H1 (cell line): Measurements from ENCODE around the gene DSCAM. TPM values are rescaled to one million over a fixed set of nuclear protein-coding genes. Genes with fewer than 3 reads are reported as not detected.

Experiments used
- CTCF ChIA-PET: fragments of 300-600 bp; sonication (Branson Sonifier 250); formaldehyde crosslinking; loops from one replicate; lab custom pipeline; 2021; ENCODE audit not compliant: partially characterized antibody; lab: Charles Lee
- POLR2A ChIA-PET: fragments of 300-600 bp; sonication (Branson Sonifier 250); formaldehyde crosslinking; loops from one replicate; lab custom pipeline; 2021; ENCODE audit warnings: inconsistent platforms; ENCODE audit not compliant: partially characterized antibody; lab: Charles Lee
- DNase-seq, 2 experiments: peaks; one replicate each; pipeline versions ENCODE4 v3.0.0 to v3.0.0-alpha.2; 2010 to 2022; ENCODE audit warnings: low spot score in 2 of 2, low read depth in 1 of 2, mixed read lengths in 1 of 2
- FAIRE-seq: peaks from 2 replicates; lab custom pipeline; 2011; peaks lifted over from hg19 to GRCh38; lab: Jason Lieb, UNC
- H2AFZ ChIP-seq: 2 replicates; pipeline ENCODE4 v1.8.1; 2012; ENCODE audit warnings: low read length, inconsistent platforms
- H2AK5ac ChIP-seq: 2 replicates; pipeline ENCODE4 v1.6.1; 2013; ENCODE audit warnings: low read depth, low read length
- H2BK120ac ChIP-seq: replicated peaks from 2 replicates; pipeline ENCODE3; 2013; ENCODE audit warnings: low read depth, low read length, inconsistent platforms
- H2BK12ac ChIP-seq: 2 replicates; pipeline ENCODE4 v1.6.1; 2013; ENCODE audit warnings: low read depth, low read length
- H2BK15ac ChIP-seq: 2 replicates; pipeline ENCODE4 v1.6.1; 2013; ENCODE audit warnings: low read length
- H2BK20ac ChIP-seq: 2 replicates; pipeline ENCODE4 v1.6.1; 2013; ENCODE audit warnings: low read length
- H2BK5ac ChIP-seq: 2 replicates; pipeline ENCODE4 v1.6.1; 2013; ENCODE audit warnings: low read depth, low read length
- H3K14ac ChIP-seq: 2 replicates; pipeline ENCODE4 v1.6.1; 2013; ENCODE audit warnings: inconsistent platforms; ENCODE audit not compliant: insufficient read length
- H3K18ac ChIP-seq: 2 replicates; pipeline ENCODE4 v1.6.1; 2013; ENCODE audit warnings: low read length; ENCODE audit errors: extremely low read depth
- H3K23ac ChIP-seq: 2 replicates; pipeline ENCODE4 v1.6.1; 2013; ENCODE audit warnings: inconsistent platforms; ENCODE audit not compliant: insufficient read length
- H3K23me2 ChIP-seq: 2 replicates; pipeline ENCODE4 v1.6.1; 2013; ENCODE audit warnings: low read depth, low read length
- H3K27ac ChIP-seq: 2 replicates; pipeline ENCODE4 v1.6.1; 2011; ENCODE audit warnings: low read depth, low read length, inconsistent platforms
- H3K27me3 ChIP-seq, 4 experiments: replicated peaks in 1 of 4; 1 replicate in 1 of 4; 2 replicates in 3 of 4; pipeline versions ENCODE4 v1.6.1 to v1.8.1; 2011 to 2013; ENCODE audit warnings: low read length in 3 of 4, mild to moderate bottlenecking in 3 of 4, inconsistent platforms in 2 of 4, mixed read lengths in 2 of 4, moderate library complexity in 1 of 4; ENCODE audit not compliant: control insufficient read depth in 3 of 4, insufficient read depth in 3 of 4; ENCODE audit errors: extremely low read depth in 1 of 4
- H3K36me3 ChIP-seq, 4 experiments: 2 replicates each; pipeline versions ENCODE4 v1.6.1 to v1.8.1; 2011 to 2013; ENCODE audit warnings: mild to moderate bottlenecking in 4 of 4, low read length in 3 of 4, moderate library complexity in 2 of 4, control low read depth in 1 of 4, inconsistent platforms in 1 of 4; ENCODE audit not compliant: insufficient read depth in 4 of 4, control insufficient read depth in 2 of 4
- H3K4ac ChIP-seq: replicated peaks from 2 replicates; pipeline ENCODE3; 2013; ENCODE audit warnings: low read length, low read depth, mixed read lengths, inconsistent platforms; ENCODE audit not compliant: insufficient read length
- H3K4me1 ChIP-seq, 4 experiments: replicated peaks in 1 of 4; 1 replicate in 1 of 4; 2 replicates in 3 of 4; pipeline versions ENCODE4 v1.6.1 to v1.8.1; 2011 to 2013; ENCODE audit warnings: low read length in 3 of 4, inconsistent platforms in 2 of 4, mixed read lengths in 1 of 4; ENCODE audit not compliant: insufficient read depth in 4 of 4, control insufficient read depth in 3 of 4
- H3K4me2 ChIP-seq, 2 experiments: 2 replicates each; pipeline versions ENCODE4 v1.6.1 to v1.8.1; 2011 to 2013; ENCODE audit warnings: low read depth in 2 of 2, low read length in 2 of 2, control low read depth in 1 of 2, inconsistent platforms in 1 of 2, mild to moderate bottlenecking in 1 of 2; ENCODE audit not compliant: insufficient read depth in 1 of 2
- H3K4me3 ChIP-seq, 4 experiments: fragments of 200-600, 300-600 bp in 1 of 4; sonication (generic), shearing (Covaris generic), sonication (Bioruptor Twin) in 1 of 4; 2 replicates each; pipeline versions ENCODE4 v1.5.1 to v1.8.1; 2011 to 2016; ENCODE audit warnings: low read length in 4 of 4, low read depth in 3 of 4, control low read depth in 2 of 4, inconsistent platforms in 2 of 4, mild to moderate bottlenecking in 2 of 4, mixed read lengths in 1 of 4, moderate library complexity in 1 of 4; ENCODE audit not compliant: insufficient read depth in 2 of 4; ENCODE audit errors: extremely low read depth in 1 of 4
- H3K56ac ChIP-seq: replicated peaks from 2 replicates; pipeline ENCODE3; 2013; ENCODE audit warnings: low read depth, mild to moderate bottlenecking, mixed read lengths, low read length, inconsistent platforms; ENCODE audit not compliant: insufficient read length
- H3K79me1 ChIP-seq: 2 replicates; pipeline ENCODE4 v1.6.1; 2013; ENCODE audit warnings: low read depth, low read length, control low read depth
- H3K79me2 ChIP-seq, 2 experiments: 2 replicates each; pipeline versions ENCODE4 v1.6.1 to v1.8.1; 2012 to 2013; ENCODE audit warnings: low read length in 2 of 2, mild to moderate bottlenecking in 2 of 2, inconsistent platforms in 1 of 2; ENCODE audit not compliant: insufficient read depth in 2 of 2, control insufficient read depth in 1 of 2
- H3K9ac ChIP-seq, 4 experiments: replicated peaks in 1 of 4; 1 replicate in 1 of 4; 2 replicates in 3 of 4; pipeline versions ENCODE4 v1.6.1 to v1.8.1; 2011 to 2013; ENCODE audit warnings: low read depth in 3 of 4, low read length in 3 of 4, control low read depth in 2 of 4, mild to moderate bottlenecking in 2 of 4, moderate library complexity in 2 of 4, inconsistent platforms in 1 of 4; ENCODE audit errors: extremely low read depth in 1 of 4
- H3K9me3 ChIP-seq, 2 experiments: 2 replicates each; pipeline versions ENCODE4 v1.6.1 to v1.8.1; 2012 to 2013; ENCODE audit warnings: mild to moderate bottlenecking in 2 of 2, moderate library complexity in 2 of 2, control low read depth in 1 of 2, inconsistent platforms in 1 of 2, low read depth in 1 of 2, low read length in 1 of 2, mixed read lengths in 1 of 2; ENCODE audit not compliant: insufficient read depth in 2 of 2
- H4K20me1 ChIP-seq, 2 experiments: replicated peaks in 1 of 2; 2 replicates each; pipeline versions ENCODE3 to v1.8.1; 2011 to 2013; ENCODE audit warnings: inconsistent platforms in 2 of 2, low read length in 2 of 2, mild to moderate bottlenecking in 1 of 2; ENCODE audit not compliant: insufficient read depth in 2 of 2, control insufficient read depth in 1 of 2
- H4K5ac ChIP-seq: 2 replicates; pipeline ENCODE4 v1.6.1; 2013; ENCODE audit warnings: low read length, low read depth, mixed read lengths, inconsistent platforms; ENCODE audit not compliant: insufficient read length
- H4K8ac ChIP-seq: 2 replicates; pipeline ENCODE4 v1.8.0; 2013; ENCODE audit warnings: mild to moderate bottlenecking, moderate library complexity, low read length, inconsistent platforms; ENCODE audit not compliant: insufficient read depth; ENCODE audit errors: extremely low read depth
- H4K91ac ChIP-seq: replicated peaks from 2 replicates; pipeline ENCODE3; 2013; ENCODE audit warnings: low read length, mixed read lengths, inconsistent platforms; ENCODE audit not compliant: insufficient read length
- ASH2L ChIP-seq: fragments of 200-600, 300-600 bp; sonication (generic); IDR thresholded peaks from one replicate; pipeline ENCODE4 v1.7.1; 2017; ENCODE audit warnings: low read length
- BACH1 ChIP-seq: IDR thresholded peaks from 2 replicates; pipeline ENCODE4 v1.6.1; 2012; ENCODE audit warnings: low read length, improper control_type of control experiment
- CBX5 ChIP-seq: fragments of 300-800, 300-1000 bp; sonication (generic); IDR thresholded peaks from 2 replicates; pipeline ENCODE4 v1.7.1; 2016; ENCODE audit warnings: antibody characterized with exemption, low read length, low read depth
- CTCF ChIP-seq, 3 experiments: IDR thresholded peaks; 1 replicate in 2 of 3; 2 replicates in 1 of 3; pipeline versions ENCODE4 v1.5.1 to v1.6.1; 2011; ENCODE audit warnings: low read length in 3 of 3, mild to moderate bottlenecking in 3 of 3, inconsistent platforms in 2 of 3, low read depth in 1 of 3, moderate library complexity in 1 of 3; ENCODE audit not compliant: insufficient read depth in 1 of 3; ENCODE audit errors: control extremely low read depth in 1 of 3
- FOSL1 ChIP-seq: IDR thresholded peaks from 2 replicates; pipeline ENCODE4 v1.6.1; 2011; ENCODE audit warnings: mild to moderate bottlenecking, low read depth, low read length, moderate library complexity; ENCODE audit not compliant: insufficient read depth
- KDM4A ChIP-seq: IDR thresholded peaks from one replicate; pipeline ENCODE4 v1.7.1; 2012; ENCODE audit warnings: low read depth, mild to moderate bottlenecking, moderate library complexity, low read length, inconsistent platforms; ENCODE audit not compliant: severe bottlenecking
- POLR2A ChIP-seq, 2 experiments: IDR thresholded peaks; 1 replicate in 1 of 2; 2 replicates in 1 of 2; pipeline ENCODE4 v1.6.1; 2011; ENCODE audit warnings: low read depth in 2 of 2, low read length in 2 of 2, mild to moderate bottlenecking in 2 of 2; ENCODE audit errors: control extremely low read depth in 1 of 2
- POU5F1 ChIP-seq: IDR thresholded peaks from 2 replicates; pipeline ENCODE4 v1.6.1; 2011; ENCODE audit warnings: low read depth, mild to moderate bottlenecking, low read length, moderate library complexity
- SIX5 ChIP-seq: IDR thresholded peaks from 2 replicates; pipeline ENCODE4 v1.6.1; 2011; ENCODE audit warnings: mild to moderate bottlenecking, low read depth, low read length
- WGBS, 2 experiments: shearing (Covaris generic) in 1 of 2; methylation state at CpG; one replicate each; pipeline versions ENCODE4 v1.1.6 to v1.1.7; 2013 to 2015; ENCODE audit warnings: low lambda C conversion rate in 2 of 2, mixed read lengths in 2 of 2, inconsistent platforms in 1 of 2, low coverage in 1 of 2, missing lambda C conversion rate in 1 of 2; ENCODE audit not compliant: insufficient replicate concordance in 2 of 2, insufficient coverage in 1 of 2, insufficient read length in 1 of 2; ENCODE audit errors: extremely low coverage in 1 of 2, missing lambda C conversion rate in 1 of 2; 5-methylcytosine and 5-hydroxymethylcytosine counted together
- polyA plus RNA-seq, 7 experiments: library from polyadenylated mRNA; depleted of rRNA in 3 of 7; stranded (reverse) in 5 of 7; unstranded in 2 of 7; fragments of >200 nt in 5 of 7; fragments of 200-250 nt in 2 of 7; gene quantifications; 1 replicate in 5 of 7; 2 replicates in 1 of 7; 4 replicates in 1 of 7; pipeline versions ENCODE4 v1.2.1 to v1.2.3, GENCODE V29; 2011 to 2013; ENCODE audit warnings: missing spikeins in 2 of 7, mixed read lengths in 2 of 7
- total RNA-seq: library from RNA; stranded (reverse); fragmentation: NEBNext Ultra II Directional; extraction: Animal tissue kit (Norgen Biotek cat#: 25700); gene quantifications from 2 replicates; pipeline ENCODE4 v1.2.1, GENCODE V29; 2021
- TF ChIP-seq, protein P1 (sequence below): IDR thresholded peaks from 2 replicates; pipeline ENCODE4 v1.6.1; 2011; ENCODE audit warnings: low read depth, mild to moderate bottlenecking, low read length; ENCODE audit not compliant: insufficient read depth
- TF ChIP-seq, protein P2 (sequence below): IDR thresholded peaks from 2 replicates; pipeline ENCODE4 v1.6.1; 2012; ENCODE audit warnings: inconsistent platforms

Gene DSCAM
- total and polyA plus RNA-seq, 2 of the 8 experiments (the other 6 are each of a cell fraction or from before 2014, with no cell fraction given) = 0.02 to 0.15 TPM

GRCh38 chr21:40829308-40829707, 17.6 kb downstream of the DSCAM start:
- H3K56ac ChIP-seq = no peak overlapping the region
- no peak overlapping the region for H3K4me3 ChIP-seq
- no peaks in the 10 kb centered on the region for H4K20me1 ChIP-seq
- no peak overlapping the region for H2BK12ac ChIP-seq
- H3K4me1 ChIP-seq = no peaks in the 10 kb centered on the region
- no peak overlapping the region for H3K9ac ChIP-seq
- FAIRE-seq = no peak
- no peaks in the 10 kb centered on the region for H3K27me3 ChIP-seq
- H3K4me2 ChIP-seq = no peak overlapping the region
- H4K5ac ChIP-seq = no peak overlapping the region
- H3K14ac ChIP-seq = no peak overlapping the region
- WGBS, 2 experiments = 87% methylated on average over 5 of the region's 5 CpGs; no CpG with 5 or more reads in 1 of the 2 experiments
- CTCF ChIA-PET = interaction anchor here (0.9 kb wide), 1 partner anchor 30 kb away, joined by 3 read pairs; no protein-coding TSS in a partner anchor
- no peak overlapping the region for H2BK120ac ChIP-seq
- no peaks in the 10 kb centered on the region for H3K23me2 ChIP-seq
- POLR2A ChIA-PET = no interaction called here
- no peak overlapping the region for H3K23ac ChIP-seq
- H4K8ac ChIP-seq = no peak overlapping the region
- no peak overlapping the region for H2AK5ac ChIP-seq
- no peaks in the 10 kb centered on the region for H3K79me2 ChIP-seq
- no peak overlapping the region for H2AFZ ChIP-seq
- H4K91ac ChIP-seq = no peak overlapping the region
- H2BK15ac ChIP-seq = no peak overlapping the region
- DNase-seq = no peak
- no peak overlapping the region for H3K18ac ChIP-seq
- H3K79me1 ChIP-seq = no peaks in the 10 kb centered on the region
- no peak overlapping the region for H2BK5ac ChIP-seq
- H3K36me3 ChIP-seq = no peaks in the 10 kb centered on the region
- H2BK20ac ChIP-seq = no peak overlapping the region
- no peak overlapping the region for H3K4ac ChIP-seq
- no peak overlapping the region for H3K27ac ChIP-seq
- no peaks in the 10 kb centered on the region for H3K9me3 ChIP-seq
- TF ChIP-seq SIX5 = no peak
- no peak for TF ChIP-seq POU5F1
- no peak for TF ChIP-seq ASH2L
- no peak for TF ChIP-seq FOSL1
- no peak for TF ChIP-seq CTCF (IDR thresholded peaks at IDR 0.05; ENCODE audit: control extremely low read depth in 1 of 3, insufficient read depth in 1 of 3, low read depth in 1 of 3, low read length in 3 of 3)
- TF ChIP-seq, protein P1, sequence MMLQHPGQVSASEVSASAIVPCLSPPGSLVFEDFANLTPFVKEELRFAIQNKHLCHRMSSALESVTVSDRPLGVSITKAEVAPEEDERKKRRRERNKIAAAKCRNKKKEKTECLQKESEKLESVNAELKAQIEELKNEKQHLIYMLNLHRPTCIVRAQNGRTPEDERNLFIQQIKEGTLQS = no peak
- TF ChIP-seq POLR2A (IDR thresholded peaks at IDR 0.05; ENCODE audit: control extremely low read depth in 1 of 2, low read depth in 2 of 2, low read length in 2 of 2) = no peak
- no peak for TF ChIP-seq BACH1
- TF ChIP-seq, protein P2, sequence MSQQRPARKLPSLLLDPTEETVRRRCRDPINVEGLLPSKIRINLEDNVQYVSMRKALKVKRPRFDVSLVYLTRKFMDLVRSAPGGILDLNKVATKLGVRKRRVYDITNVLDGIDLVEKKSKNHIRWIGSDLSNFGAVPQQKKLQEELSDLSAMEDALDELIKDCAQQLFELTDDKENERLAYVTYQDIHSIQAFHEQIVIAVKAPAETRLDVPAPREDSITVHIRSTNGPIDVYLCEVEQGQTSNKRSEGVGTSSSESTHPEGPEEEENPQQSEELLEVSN = no peak
- TF ChIP-seq CBX5 = no peak
- no peak for TF ChIP-seq KDM4A
